HCT116 (cell line): Measurements from ENCODE around the gene GPR173.

Experiments used
- EZH2 ChIP-seq: fragments of 200-600 bp; sonication (generic); IDR thresholded peaks from 2 replicates; pipeline ENCODE4 v1.6.1; 2017; ENCODE audit warnings: antibody characterized with exemption, mixed run types
- EZH2phosphoT487 ChIP-seq: fragments of 200-600 bp; IDR thresholded peaks from 2 replicates; pipeline ENCODE4 v1.6.1; 2018; ENCODE audit warnings: antibody characterized with exemption, borderline replicate concordance
- JUND ChIP-seq: IDR thresholded peaks from 2 replicates; pipeline ENCODE4 v1.6.1; 2012
- TCF7L2 ChIP-seq: IDR thresholded peaks from 2 replicates; pipeline ENCODE4 v1.7.0; 2011; ENCODE audit warnings: borderline replicate concordance, inconsistent platforms; ENCODE audit not compliant: insufficient read depth, insufficient read length; ENCODE audit errors: extremely low read depth
- TF ChIP-seq, protein P1 (sequence below), 3 experiments: fragments of 200-600 bp in 1 of 3; sonication (generic) in 1 of 3; IDR thresholded peaks in 2 of 3; conservative IDR thresholded peaks in 1 of 3; 2 replicates each; pipeline ENCODE4 v1.5.1; 2012 to 2017; ENCODE audit warnings: low read depth in 2 of 3, low read length in 2 of 3, antibody characterized with exemption in 1 of 3, borderline replicate concordance in 1 of 3, control low read depth in 1 of 3, mild to moderate bottlenecking in 1 of 3, mixed read lengths in 1 of 3, mixed run types in 1 of 3, moderate library complexity in 1 of 3; ENCODE audit not compliant: insufficient read depth in 1 of 3
- TF ChIP-seq, protein P2 (sequence below): IDR thresholded peaks from 2 replicates; pipeline ENCODE4 v1.6.1; 2011; ENCODE audit warnings: mild to moderate bottlenecking, low read length, moderate library complexity; ENCODE audit not compliant: insufficient replicate concordance; ENCODE audit errors: extremely low read depth

DNA sequence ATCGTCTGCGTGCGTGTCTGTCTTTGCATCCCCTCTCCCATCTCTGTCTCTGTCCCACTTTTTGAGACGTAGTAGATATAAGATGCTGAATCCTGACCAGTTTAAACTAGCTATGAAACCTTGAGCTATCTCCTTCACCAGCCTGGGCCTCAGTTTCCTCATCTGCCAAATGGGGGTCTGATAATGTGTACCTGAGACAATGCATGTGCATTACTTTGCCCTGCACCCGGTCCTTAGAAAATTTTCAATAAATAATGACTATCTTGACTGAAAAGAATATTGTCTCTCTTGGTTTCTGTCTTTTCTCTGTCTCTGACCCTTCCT, 46.0 kb downstream of the GPR173 start:
- TF ChIP-seq EZH2 = no peak
- TF ChIP-seq, protein P1, sequence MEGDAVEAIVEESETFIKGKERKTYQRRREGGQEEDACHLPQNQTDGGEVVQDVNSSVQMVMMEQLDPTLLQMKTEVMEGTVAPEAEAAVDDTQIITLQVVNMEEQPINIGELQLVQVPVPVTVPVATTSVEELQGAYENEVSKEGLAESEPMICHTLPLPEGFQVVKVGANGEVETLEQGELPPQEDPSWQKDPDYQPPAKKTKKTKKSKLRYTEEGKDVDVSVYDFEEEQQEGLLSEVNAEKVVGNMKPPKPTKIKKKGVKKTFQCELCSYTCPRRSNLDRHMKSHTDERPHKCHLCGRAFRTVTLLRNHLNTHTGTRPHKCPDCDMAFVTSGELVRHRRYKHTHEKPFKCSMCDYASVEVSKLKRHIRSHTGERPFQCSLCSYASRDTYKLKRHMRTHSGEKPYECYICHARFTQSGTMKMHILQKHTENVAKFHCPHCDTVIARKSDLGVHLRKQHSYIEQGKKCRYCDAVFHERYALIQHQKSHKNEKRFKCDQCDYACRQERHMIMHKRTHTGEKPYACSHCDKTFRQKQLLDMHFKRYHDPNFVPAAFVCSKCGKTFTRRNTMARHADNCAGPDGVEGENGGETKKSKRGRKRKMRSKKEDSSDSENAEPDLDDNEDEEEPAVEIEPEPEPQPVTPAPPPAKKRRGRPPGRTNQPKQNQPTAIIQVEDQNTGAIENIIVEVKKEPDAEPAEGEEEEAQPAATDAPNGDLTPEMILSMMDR (IDR thresholded peaks at IDR 0.05 in 2 of 3, conservative IDR thresholded peaks at IDR 0.05 in 1 of 3; ENCODE audit: borderline replicate concordance in 1 of 3, insufficient read depth in 1 of 3, low read depth in 2 of 3, low read length in 2 of 3) = no peak
- TF ChIP-seq EZH2phosphoT487 = no peak
- TF ChIP-seq TCF7L2 = no peak
- TF ChIP-seq, protein P2, sequence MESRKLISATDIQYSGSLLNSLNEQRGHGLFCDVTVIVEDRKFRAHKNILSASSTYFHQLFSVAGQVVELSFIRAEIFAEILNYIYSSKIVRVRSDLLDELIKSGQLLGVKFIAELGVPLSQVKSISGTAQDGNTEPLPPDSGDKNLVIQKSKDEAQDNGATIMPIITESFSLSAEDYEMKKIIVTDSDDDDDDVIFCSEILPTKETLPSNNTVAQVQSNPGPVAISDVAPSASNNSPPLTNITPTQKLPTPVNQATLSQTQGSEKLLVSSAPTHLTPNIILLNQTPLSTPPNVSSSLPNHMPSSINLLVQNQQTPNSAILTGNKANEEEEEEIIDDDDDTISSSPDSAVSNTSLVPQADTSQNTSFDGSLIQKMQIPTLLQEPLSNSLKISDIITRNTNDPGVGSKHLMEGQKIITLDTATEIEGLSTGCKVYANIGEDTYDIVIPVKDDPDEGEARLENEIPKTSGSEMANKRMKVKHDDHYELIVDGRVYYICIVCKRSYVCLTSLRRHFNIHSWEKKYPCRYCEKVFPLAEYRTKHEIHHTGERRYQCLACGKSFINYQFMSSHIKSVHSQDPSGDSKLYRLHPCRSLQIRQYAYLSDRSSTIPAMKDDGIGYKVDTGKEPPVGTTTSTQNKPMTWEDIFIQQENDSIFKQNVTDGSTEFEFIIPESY = no peak
- TF ChIP-seq JUND = no peak
